NCI-H345 (cell line): ENCODE data around the gene PGPEP1.
"Not testable (repeated sequence)": the region's sequence is repeated elsewhere in the genome, so short reads cannot be mapped to it uniquely, and the experiment has no call there.

Experiments
- DNase-seq: peaks from one replicate; lab custom pipeline; 2025; lab: John Stamatoyannopoulos, UW

Gene PGPEP1

GRCh38 chr19:18390065-18390907 is 49.9 kb downstream of the PGPEP1 start:
- no peak for DNase-seq

- no peak for DNase-seq
Observed at GRCh38 chr19:18391509-18392075, 51.2 kb downstream of the PGPEP1 start.

DNA sequence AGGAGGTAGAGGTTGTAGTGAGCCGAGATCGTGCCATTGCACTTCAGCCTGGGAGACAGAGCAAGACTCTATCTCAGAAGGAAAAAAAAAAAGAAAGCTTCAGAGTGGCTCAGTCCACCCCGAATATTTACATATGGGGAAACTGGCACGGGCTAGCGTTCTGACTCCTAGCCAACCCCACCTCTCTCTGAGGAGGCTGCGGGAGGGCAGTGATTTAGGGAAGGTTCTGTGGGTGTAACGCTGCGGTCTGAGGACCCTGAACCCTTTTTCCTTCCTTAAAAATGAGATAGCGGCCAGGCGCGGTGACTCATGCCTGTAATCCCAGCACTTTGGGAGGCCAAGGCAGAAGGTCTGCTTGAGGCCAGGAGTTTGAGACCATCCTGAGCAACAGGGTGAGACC is 52.0 kb downstream of the PGPEP1 start:
- DNase-seq, result no peak

DNA sequence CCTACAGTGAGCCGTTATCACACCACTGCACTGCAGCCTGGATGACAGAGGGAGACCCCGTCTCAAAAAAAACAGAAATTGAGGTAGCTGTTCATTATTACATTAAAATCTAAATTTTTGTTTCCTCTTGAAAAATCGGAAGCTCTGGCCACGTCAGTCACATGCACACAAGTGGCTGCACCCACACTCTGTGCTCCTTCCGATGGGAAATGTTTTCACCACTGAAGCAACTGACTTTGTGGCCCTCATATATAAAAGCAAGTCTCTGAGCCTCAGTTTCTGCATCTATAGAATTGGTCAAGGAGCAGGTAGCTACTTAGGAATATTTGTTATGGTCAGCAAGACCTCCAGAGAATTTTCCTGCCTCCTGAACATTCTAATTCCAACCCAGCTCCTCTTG is 52.5 kb downstream of the PGPEP1 start:
- DNase-seq, result no peak

DNA sequence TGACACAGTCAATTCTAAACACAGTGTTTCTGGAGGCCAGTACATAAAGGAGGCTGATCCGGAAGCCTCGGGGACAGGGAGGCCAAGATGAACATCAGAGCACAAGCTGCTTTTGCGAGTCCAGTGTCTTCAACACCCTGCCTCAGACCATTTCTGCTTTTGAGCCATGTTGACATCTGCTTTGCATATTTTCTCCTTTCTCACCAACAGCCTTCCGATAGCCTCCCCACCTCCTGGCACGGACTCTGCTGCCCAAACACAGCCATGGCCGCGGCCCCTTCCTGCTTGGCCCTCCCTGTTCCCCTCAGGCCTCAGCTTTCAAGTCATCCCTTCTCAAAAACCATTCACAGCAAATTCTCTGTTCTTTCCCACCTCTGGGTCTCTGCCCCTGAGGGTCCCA is 53.4 kb downstream of the PGPEP1 start:
- no peak for DNase-seq

DNA sequence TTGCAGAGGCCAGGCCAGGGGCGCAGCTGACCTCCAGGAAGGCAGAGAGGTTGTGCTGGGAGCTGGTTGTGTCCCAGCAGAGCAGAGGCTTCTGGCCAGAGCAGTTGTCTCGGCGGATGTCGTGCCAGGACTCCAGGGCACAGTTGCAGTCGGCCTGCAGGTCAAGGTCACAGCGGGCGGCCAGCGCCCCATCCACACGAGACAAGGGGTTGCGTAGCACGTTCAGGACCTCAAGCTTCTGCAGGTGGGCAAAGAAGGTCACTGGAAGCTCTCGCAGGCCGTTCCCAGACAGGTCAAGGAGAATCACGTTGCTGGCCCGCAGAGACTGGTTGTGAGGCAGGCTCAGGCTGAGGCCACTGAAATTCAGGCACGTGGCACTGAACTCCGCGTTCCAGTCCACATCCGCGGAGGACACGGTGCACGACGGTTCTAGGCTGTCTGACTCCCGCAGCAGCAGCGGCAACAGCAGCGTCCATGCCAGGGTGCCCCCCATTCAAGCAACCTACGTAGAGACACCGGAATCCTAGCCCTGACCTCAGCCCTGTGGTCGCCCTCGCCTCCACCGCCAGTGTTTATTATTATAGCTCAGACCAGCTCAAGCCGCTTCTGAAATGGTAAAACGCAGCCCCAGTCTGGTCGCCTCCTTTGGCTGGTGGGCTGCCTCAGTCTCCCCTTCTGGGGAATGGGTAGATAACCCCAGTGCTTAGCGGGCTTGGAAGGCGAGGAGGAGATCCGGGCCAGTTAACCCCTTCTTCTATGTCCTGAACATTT is 56.3 kb downstream of the PGPEP1 start:
- DNase-seq, result no peak

DNA sequence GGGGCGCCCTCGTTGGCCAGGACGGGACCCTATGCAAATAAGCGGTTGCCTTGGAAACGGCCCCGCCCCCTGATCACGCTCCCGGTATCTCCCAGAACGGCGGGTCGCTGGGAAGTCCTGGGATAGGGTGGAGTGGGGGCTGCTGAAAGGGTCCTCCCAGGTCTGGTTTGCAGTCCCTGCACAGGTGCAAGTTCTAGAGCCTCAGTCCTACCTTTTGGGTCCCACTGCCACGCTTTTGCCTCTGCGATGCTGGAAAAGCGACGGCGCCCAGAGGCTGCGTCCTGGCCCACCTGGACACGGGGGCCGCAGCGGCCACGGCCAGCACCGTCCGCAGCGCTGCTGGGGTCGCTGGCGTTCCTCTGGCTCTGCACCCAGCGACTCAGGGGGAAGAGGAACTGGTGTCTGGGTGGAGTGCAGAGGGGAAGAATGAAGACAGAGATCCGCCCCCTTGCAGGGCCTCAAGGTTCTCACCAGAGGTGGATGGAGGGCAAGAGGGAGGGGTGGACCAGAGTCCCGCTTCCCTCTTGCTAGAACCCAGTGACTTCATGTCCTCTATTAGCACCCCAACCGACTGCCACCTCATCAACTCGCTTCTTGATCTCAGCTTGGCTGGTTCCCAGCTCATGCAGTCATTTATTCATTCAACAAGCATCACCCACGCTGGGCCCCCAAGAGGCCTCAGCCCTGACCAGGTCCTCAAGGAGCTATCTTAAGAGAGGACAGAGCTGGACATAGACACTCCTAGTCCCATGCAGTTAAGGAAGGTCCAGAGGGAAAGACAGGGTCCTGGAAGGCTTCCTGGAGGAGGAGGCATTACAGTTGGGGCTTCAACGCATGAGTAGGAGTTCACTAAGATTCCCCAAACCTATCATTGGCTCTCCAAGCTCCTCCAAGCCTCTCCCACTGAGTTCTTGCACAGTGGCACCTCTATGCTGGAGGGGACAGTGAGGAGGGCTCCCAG is 57.1 kb downstream of the PGPEP1 start, which contains the start of gene LRRC25:
TSS of gene LRRC25 (minus strand) at position 381 of the 961 bp plus-strand sequence. CDS start 659 bp downstream, outside the sequence.
- DNase-seq, result no peak

DNA sequence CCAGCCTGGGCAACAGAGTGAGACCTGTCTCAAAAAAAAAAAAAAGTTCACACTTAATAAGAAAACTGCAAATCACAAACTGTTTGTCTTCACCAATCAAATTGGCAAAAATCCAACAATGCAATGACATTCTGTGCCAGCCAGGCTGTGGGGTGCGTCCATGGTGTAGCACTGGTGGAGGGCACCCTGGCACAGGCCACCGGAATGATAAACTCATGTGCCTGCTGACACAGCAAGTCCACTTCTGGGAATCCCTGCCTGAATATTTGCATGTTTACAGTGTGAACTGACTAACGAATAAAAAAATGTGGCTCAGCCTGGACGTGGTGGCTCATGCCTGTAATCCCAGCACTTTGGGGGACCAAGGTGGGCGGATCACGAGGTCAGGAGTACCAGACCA is 58.6 kb downstream of the PGPEP1 start:
- no peak for DNase-seq

- no peak for DNase-seq
Observed at GRCh38 chr19:18401580-18402112, 61.2 kb downstream of the PGPEP1 start.

DNA sequence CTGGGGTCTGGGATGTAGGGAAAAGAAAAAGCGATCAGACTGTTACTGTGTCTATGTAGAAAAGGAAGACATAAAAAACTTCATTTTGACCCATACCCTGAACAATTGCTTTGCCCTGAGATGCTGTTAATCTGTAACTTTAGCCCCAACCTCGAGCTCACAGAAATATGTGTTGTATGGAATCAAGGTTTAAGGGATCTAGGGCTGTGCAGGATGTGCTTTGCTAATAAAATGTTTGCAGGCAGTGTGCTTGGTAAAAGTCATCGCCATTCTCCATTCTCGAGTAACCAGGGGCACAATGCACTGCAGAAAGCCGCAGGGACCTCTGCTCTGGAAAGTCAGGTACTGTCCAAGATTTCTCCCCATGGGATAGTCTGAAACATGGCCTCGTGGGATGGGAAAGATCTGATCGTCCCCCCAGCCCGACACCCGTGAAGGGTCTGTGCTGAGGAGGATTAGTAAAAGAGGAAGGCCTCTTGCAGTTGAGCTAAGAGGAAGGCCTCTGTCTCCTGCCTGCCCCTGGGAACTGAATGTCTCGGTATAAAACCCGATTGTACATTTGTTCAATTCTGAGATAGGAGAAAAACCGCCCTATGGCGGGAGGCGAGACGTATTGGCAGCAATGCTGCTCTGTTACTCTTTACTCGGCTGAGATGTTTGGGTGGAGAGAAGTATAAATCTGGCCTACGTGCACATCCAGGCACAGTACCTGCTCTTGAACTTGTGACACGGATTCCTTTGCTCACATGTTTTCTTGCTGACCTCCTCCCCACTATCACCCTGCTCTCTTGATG is 62.3 kb downstream of the PGPEP1 start:
- DNase-seq, result not testable (repeated sequence)

DNA sequence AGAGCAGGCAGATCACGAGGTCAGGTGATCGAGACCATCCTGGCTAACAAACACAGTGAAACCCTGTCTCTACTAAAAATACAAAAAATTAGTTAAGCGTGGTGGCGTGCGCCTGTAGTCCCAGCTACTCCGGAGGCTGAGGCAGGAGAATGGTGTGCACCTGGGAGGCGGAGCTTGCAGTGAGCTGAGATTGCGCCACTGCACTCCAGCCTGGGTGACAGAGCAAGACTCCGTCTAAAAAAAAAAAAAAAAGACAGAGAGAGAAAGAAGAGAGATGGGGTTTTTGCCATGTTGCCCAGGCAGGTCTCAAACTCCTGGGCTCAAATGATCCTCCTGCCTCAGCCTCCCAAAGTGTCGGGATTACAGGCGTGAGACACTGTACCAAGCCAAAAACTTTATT is 65.4 kb downstream of the PGPEP1 start:
- DNase-seq, result not testable (repeated sequence)

DNA sequence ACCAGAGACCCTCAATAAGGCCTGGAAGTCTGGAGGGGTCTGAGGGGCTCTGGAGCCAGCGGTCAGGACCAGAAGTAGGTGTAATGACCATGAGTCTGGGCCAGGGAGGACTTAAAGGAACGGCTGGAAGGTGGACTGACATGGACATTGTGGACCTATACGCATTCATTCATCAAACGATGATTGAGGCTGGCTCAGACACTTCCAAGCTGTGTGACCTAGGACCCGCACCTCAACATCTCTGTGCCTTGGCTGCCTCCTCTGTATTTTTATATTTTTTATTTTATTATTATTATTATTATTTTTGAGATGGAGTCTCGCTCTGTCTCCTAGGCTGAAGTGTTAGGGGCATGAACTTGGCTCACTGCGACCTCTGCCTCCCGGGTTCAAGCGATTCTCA is 66.4 kb downstream of the PGPEP1 start:
- DNase-seq, result no peak

GRCh38 chr19:18408053-18408476 is 67.7 kb downstream of the PGPEP1 start:
- DNase-seq, result no peak

- no peak for DNase-seq
Observed at GRCh38 chr19:18412610-18413239, 72.3 kb downstream of the PGPEP1 start.

GRCh38 chr19:18414504-18415177 is 74.2 kb downstream of the PGPEP1 start:
- no peak for DNase-seq

GRCh38 chr19:18415178-18415867 is 74.9 kb downstream of the PGPEP1 start:
- no peak for DNase-seq

DNA sequence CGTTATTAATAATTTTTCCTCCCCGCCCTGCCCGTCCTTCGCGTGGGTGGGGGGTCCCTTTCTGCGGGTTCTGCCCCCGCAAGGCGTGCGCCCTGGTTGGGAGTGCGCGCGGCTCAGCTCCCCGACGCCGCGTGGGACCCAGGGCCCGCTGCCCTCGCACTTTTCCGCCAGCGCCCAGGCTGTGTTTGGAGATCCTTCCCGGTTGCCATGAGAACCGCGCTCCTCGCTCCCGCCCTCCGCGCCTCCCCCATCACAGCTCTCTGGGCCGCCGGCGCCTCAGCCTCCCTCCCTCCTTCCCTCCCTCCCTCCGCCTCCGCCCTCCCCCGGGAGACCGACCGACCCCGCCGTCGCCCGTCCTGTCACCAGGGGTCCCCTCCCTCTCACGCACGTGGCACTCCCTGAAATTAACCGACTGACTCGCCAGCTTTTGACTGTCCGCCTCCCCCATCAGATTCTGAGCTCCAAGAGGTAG is 76.4 kb downstream of the PGPEP1 start:
- DNase-seq, result peak; percentile 68

DNA sequence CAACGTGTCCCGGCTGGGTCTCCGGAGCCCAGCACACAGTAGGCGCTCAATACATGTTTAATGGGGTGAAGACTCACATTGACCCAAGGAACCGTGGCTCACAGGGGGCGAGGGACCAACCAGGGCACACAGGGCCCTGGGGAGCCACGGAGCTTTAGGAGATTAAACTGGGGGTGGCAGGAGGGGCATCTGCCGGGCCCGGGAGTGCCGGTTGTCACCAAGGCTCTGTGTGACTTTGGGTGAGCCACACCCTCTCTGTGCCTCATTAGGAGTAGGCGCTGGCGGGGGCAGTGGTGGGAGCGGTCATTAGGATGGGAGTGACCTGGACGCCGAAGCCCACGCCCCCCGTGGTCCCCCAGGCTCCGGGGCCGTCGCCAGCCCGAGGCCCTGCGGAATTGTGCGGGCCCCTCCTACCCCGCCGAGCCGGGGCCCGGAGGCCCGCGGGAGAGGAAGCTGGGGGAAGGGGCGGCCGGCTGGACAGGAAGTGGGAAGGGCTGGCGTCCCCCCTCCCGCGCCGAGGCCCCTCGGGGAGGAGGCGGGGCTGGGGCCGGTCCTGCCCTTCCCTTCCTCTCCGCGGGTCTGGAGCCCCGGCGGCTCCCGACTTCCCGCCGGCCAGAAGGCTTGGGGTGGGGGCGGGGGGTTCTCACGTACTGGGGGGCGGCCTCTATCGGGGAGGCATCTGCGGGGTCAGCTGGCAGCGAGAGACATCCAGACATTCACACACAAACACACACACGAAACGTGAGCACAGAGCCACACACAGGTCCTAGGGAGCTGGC is 77.0 kb downstream of the PGPEP1 start:
- DNase-seq, result peak; percentile 72
